ENCODE measurements around the gene LHPP.

Gene LHPP

GRCh38 chr10:124508070-124508667 is 46.5 kb downstream of the LHPP start:
- H3K27me3 ChIP-seq (replicated peaks in 2 of 5; ENCODE audit: control insufficient read depth in 4 of 5, insufficient read depth in 5 of 5, low read length in 4 of 5) = no peaks in the 10 kb centered on the region
- WGBS (ENCODE audit: insufficient coverage) = 91% methylated on average over 8 of the region's 8 CpGs
- no peak for DNase-seq
- H3K36me3 ChIP-seq (ENCODE audit: control insufficient read depth in 4 of 4, insufficient read depth in 4 of 4, low read length in 3 of 4) = no peaks in the 10 kb centered on the region
- ChIA-PET CTCF (no interaction called here), POLR2A (no interaction called here)
- H3K4me3 ChIP-seq (ENCODE audit: control insufficient read depth in 1 of 7, extremely low read depth in 1 of 7, insufficient read depth in 4 of 7, low read depth in 2 of 7, low read length in 6 of 7) = no peak overlapping the region
- no peaks in the 10 kb centered on the region for H3K4me1 ChIP-seq (ENCODE audit: control extremely low read depth in 1 of 4, control insufficient read depth in 4 of 4, insufficient read depth in 4 of 4, low read length in 3 of 4)
- H3K9me3 ChIP-seq (ENCODE audit: control extremely low read depth in 1 of 5, control insufficient read depth in 4 of 5, insufficient read depth in 2 of 5, low read depth in 1 of 5, low read length in 4 of 5) = no peaks in the 10 kb centered on the region
- H3K27ac ChIP-seq (ENCODE audit: insufficient read depth in 1 of 2, low read depth in 1 of 2, low read length in 2 of 2, poor library complexity in 1 of 2, severe bottlenecking in 2 of 2) = no peak overlapping the region

- ChIA-PET POLR2A (no interaction called here), CTCF (interaction anchor here (0.9 kb wide), 1 partner anchor 118 kb away, joined by 3 read pairs; no protein-coding TSS in a partner anchor)
- H3K36me3 ChIP-seq (ENCODE audit: control insufficient read depth in 4 of 4, insufficient read depth in 4 of 4, low read length in 3 of 4) = no peaks in the 10 kb centered on the region
- no peak overlapping the region for H3K4me3 ChIP-seq (ENCODE audit: control insufficient read depth in 1 of 7, extremely low read depth in 1 of 7, insufficient read depth in 4 of 7, low read depth in 2 of 7, low read length in 6 of 7)
- 100% methylated on average over 2 of the region's 5 CpGs for WGBS (ENCODE audit: insufficient coverage)
- H3K4me1 ChIP-seq (ENCODE audit: control extremely low read depth in 1 of 4, control insufficient read depth in 4 of 4, insufficient read depth in 4 of 4, low read length in 3 of 4) = no peaks in the 10 kb centered on the region
- no peaks in the 10 kb centered on the region for H3K9me3 ChIP-seq (ENCODE audit: control extremely low read depth in 1 of 5, control insufficient read depth in 4 of 5, insufficient read depth in 2 of 5, low read depth in 1 of 5, low read length in 4 of 5)
- H3K27ac ChIP-seq (ENCODE audit: insufficient read depth in 1 of 2, low read depth in 1 of 2, low read length in 2 of 2, poor library complexity in 1 of 2, severe bottlenecking in 2 of 2) = no peak overlapping the region
- no peak for DNase-seq
- no peaks in the 10 kb centered on the region for H3K27me3 ChIP-seq (replicated peaks in 2 of 5; ENCODE audit: control insufficient read depth in 4 of 5, insufficient read depth in 5 of 5, low read length in 4 of 5)
Observed at GRCh38 chr10:124508907-124509454, 47.4 kb downstream of the LHPP start.

- ChIA-PET CTCF (interaction anchor here (0.9 kb wide), 1 partner anchor 119 kb away, joined by 3 read pairs; no protein-coding TSS in a partner anchor), POLR2A (interaction anchor here (0.5 kb wide), 1 partner anchor 282 kb away, joined by 3 read pairs; no protein-coding TSS in a partner anchor)
- Histone ChIP-seq H3K27me3 (replicated peaks in 2 of 5; ENCODE audit: control insufficient read depth in 4 of 5, insufficient read depth in 5 of 5, low read length in 4 of 5) (no peaks in the 10 kb centered on the region), H3K27ac (ENCODE audit: insufficient read depth in 1 of 2, low read depth in 1 of 2, low read length in 2 of 2, poor library complexity in 1 of 2, severe bottlenecking in 2 of 2) (no peak overlapping the region), H3K4me1 (ENCODE audit: control extremely low read depth in 1 of 4, control insufficient read depth in 4 of 4, insufficient read depth in 4 of 4, low read length in 3 of 4) (no peaks in the 10 kb centered on the region), H3K36me3 (ENCODE audit: control insufficient read depth in 4 of 4, insufficient read depth in 4 of 4, low read length in 3 of 4) (no peaks in the 10 kb centered on the region), H3K4me3 (ENCODE audit: control insufficient read depth in 1 of 7, extremely low read depth in 1 of 7, insufficient read depth in 4 of 7, low read depth in 2 of 7, low read length in 6 of 7) (no peak overlapping the region), H3K9me3 (ENCODE audit: control extremely low read depth in 1 of 5, control insufficient read depth in 4 of 5, insufficient read depth in 2 of 5, low read depth in 1 of 5, low read length in 4 of 5) (no peaks in the 10 kb centered on the region)
- WGBS (ENCODE audit: insufficient coverage) = 92% methylated on average over 23 of the region's 27 CpGs
- DNase-seq = no peak
Observed at GRCh38 chr10:124509880-124510632, 48.4 kb downstream of the LHPP start.

GRCh38 chr10:124510759-124511158 is 49.1 kb downstream of the LHPP start:
- Histone ChIP-seq H3K36me3 (ENCODE audit: control insufficient read depth in 4 of 4, insufficient read depth in 4 of 4, low read length in 3 of 4) (no peaks in the 10 kb centered on the region), H3K27ac (ENCODE audit: insufficient read depth in 1 of 2, low read depth in 1 of 2, low read length in 2 of 2, poor library complexity in 1 of 2, severe bottlenecking in 2 of 2) (no peak overlapping the region), H3K4me1 (ENCODE audit: control extremely low read depth in 1 of 4, control insufficient read depth in 4 of 4, insufficient read depth in 4 of 4, low read length in 3 of 4) (no peaks in the 10 kb centered on the region), H3K27me3 (replicated peaks in 2 of 5; ENCODE audit: control insufficient read depth in 4 of 5, insufficient read depth in 5 of 5, low read length in 4 of 5) (no peaks in the 10 kb centered on the region), H3K4me3 (ENCODE audit: control insufficient read depth in 1 of 7, extremely low read depth in 1 of 7, insufficient read depth in 4 of 7, low read depth in 2 of 7, low read length in 6 of 7) (no peak overlapping the region), H3K9me3 (ENCODE audit: control extremely low read depth in 1 of 5, control insufficient read depth in 4 of 5, insufficient read depth in 2 of 5, low read depth in 1 of 5, low read length in 4 of 5) (no peaks in the 10 kb centered on the region)
- POLR2A ChIA-PET = no interaction called here
- CTCF ChIA-PET = no interaction called here
- DNase-seq = no peak
- WGBS (ENCODE audit: insufficient coverage) = 96% methylated on average over 10 of the region's 10 CpGs

GRCh38 chr10:124511205-124512039 is 49.8 kb downstream of the LHPP start:
- no peaks in the 10 kb centered on the region for H3K27me3 ChIP-seq (replicated peaks in 2 of 5; ENCODE audit: control insufficient read depth in 4 of 5, insufficient read depth in 5 of 5, low read length in 4 of 5)
- H3K36me3 ChIP-seq (ENCODE audit: control insufficient read depth in 4 of 4, insufficient read depth in 4 of 4, low read length in 3 of 4) = no peaks in the 10 kb centered on the region
- ChIA-PET CTCF (no interaction called here), POLR2A (no interaction called here)
- no peaks in the 10 kb centered on the region for H3K4me1 ChIP-seq (ENCODE audit: control extremely low read depth in 1 of 4, control insufficient read depth in 4 of 4, insufficient read depth in 4 of 4, low read length in 3 of 4)
- no peaks in the 10 kb centered on the region for H3K9me3 ChIP-seq (ENCODE audit: control extremely low read depth in 1 of 5, control insufficient read depth in 4 of 5, insufficient read depth in 2 of 5, low read depth in 1 of 5, low read length in 4 of 5)
- 91% methylated on average over 12 of the region's 16 CpGs for WGBS (ENCODE audit: insufficient coverage)
- no peak for DNase-seq
- no peak overlapping the region for H3K27ac ChIP-seq (ENCODE audit: insufficient read depth in 1 of 2, low read depth in 1 of 2, low read length in 2 of 2, poor library complexity in 1 of 2, severe bottlenecking in 2 of 2)
- no peak overlapping the region for H3K4me3 ChIP-seq (ENCODE audit: control insufficient read depth in 1 of 7, extremely low read depth in 1 of 7, insufficient read depth in 4 of 7, low read depth in 2 of 7, low read length in 6 of 7)

- Histone ChIP-seq H3K36me3 (ENCODE audit: control insufficient read depth in 4 of 4, insufficient read depth in 4 of 4, low read length in 3 of 4) (no peaks in the 10 kb centered on the region), H3K27ac (ENCODE audit: insufficient read depth in 1 of 2, low read depth in 1 of 2, low read length in 2 of 2, poor library complexity in 1 of 2, severe bottlenecking in 2 of 2) (no peak overlapping the region), H3K4me3 (ENCODE audit: control insufficient read depth in 1 of 7, extremely low read depth in 1 of 7, insufficient read depth in 4 of 7, low read depth in 2 of 7, low read length in 6 of 7) (no peak overlapping the region), H3K9me3 (ENCODE audit: control extremely low read depth in 1 of 5, control insufficient read depth in 4 of 5, insufficient read depth in 2 of 5, low read depth in 1 of 5, low read length in 4 of 5) (no peaks in the 10 kb centered on the region), H3K27me3 (replicated peaks in 2 of 5; ENCODE audit: control insufficient read depth in 4 of 5, insufficient read depth in 5 of 5, low read length in 4 of 5) (no peaks in the 10 kb centered on the region), H3K4me1 (ENCODE audit: control extremely low read depth in 1 of 4, control insufficient read depth in 4 of 4, insufficient read depth in 4 of 4, low read length in 3 of 4) (no peaks in the 10 kb centered on the region)
- DNase-seq = no peak
- ChIA-PET POLR2A (no interaction called here), CTCF (interaction anchor here (1.5 kb wide), 1 partner anchor 23 kb away, joined by 3 read pairs; no protein-coding TSS in a partner anchor)
- WGBS (ENCODE audit: insufficient coverage) = 95% methylated on average over 8 of the region's 8 CpGs
Observed at GRCh38 chr10:124512040-124512428, 50.4 kb downstream of the LHPP start.
